HG03025 (cell line): ENCODE data around the gene TFEC.
"Not testable (repeated sequence)": the region's sequence is repeated elsewhere in the genome, so short reads cannot be mapped to it uniquely, and the experiment has no call there.

ENCODE experiments used
- ATAC-seq: cut with Tn5 transposase; IDR thresholded peaks from one replicate; pipeline ENCODE4 v1.9.1; 2021; ENCODE audit warnings: mild to moderate bottlenecking, moderate library complexity; ENCODE audit not compliant: unreplicated experiment, low FRiP score

The TFEC gene

GRCh38 chr7:115933471-115933870 is 97.1 kb downstream of the TFEC start:
- no peak for ATAC-seq

- no peak for ATAC-seq
These were observed 97.7 kb downstream of the TFEC start for GRCh38 chr7:115932880-115933279.

GRCh38 chr7:115930184-115930583 is 100.4 kb downstream of the TFEC start:
- ATAC-seq = not testable (repeated sequence)

- ATAC-seq = not testable (repeated sequence)
These were observed 100.8 kb downstream of the TFEC start for GRCh38 chr7:115929736-115930135.

GRCh38 chr7:115924411-115924810 is 106.2 kb downstream of the TFEC start:
- no peak for ATAC-seq

- no peak for ATAC-seq
These were observed 110.2 kb downstream of the TFEC start for GRCh38 chr7:115920367-115920766.

GRCh38 chr7:115914951-115915350 is 115.6 kb downstream of the TFEC start:
- no peak for ATAC-seq

- no peak for ATAC-seq
These were observed 119.1 kb downstream of the TFEC start for GRCh38 chr7:115911465-115911864.

- no peak for ATAC-seq
These were observed 119.9 kb downstream of the TFEC start for GRCh38 chr7:115910541-115911164.

GRCh38 chr7:115906731-115907130 is 123.8 kb downstream of the TFEC start:
- ATAC-seq = no peak

- ATAC-seq = no peak
These were observed 140.9 kb downstream of the TFEC start for GRCh38 chr7:115889669-115889984.

GRCh38 chr7:115888981-115889668 is 141.4 kb downstream of the TFEC start:
- ATAC-seq = no peak

- ATAC-seq = no peak
These were observed 145.0 kb downstream of the TFEC start for GRCh38 chr7:115885550-115885949.
